ENCODE data around the gene GABBR1. TPM values are rescaled to one million over a fixed set of nuclear protein-coding genes. Genes with fewer than 3 reads are reported as not detected.

Gene GABBR1
- total and polyA plus RNA-seq, 4 donors = 1.1 to 4.7 (median 1.4) TPM

DNA sequence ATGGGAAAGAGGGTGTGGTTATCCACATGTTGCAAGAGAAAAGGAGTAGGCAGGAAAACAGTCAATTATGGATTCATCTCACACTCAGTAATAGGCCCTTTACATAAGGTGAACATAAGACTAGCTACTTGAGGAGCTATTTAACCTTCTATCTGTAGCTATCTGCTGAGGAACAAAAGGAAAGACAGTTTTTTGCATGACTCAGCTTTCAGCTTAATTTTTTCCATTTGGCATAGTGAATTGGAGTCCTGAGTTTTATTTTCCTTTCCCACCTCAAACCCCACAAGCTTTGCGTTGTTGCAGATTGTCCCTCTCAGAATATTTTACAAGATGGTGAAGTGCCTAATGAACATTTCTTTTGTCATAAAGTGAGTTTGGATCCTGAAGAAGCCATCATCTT lies 105.9 kb downstream of the GABBR1 start:
- H3K9ac ChIP-seq (ENCODE audit: low read depth in 1 of 2, low read length in 2 of 2) = no peak overlapping the region
- H3K9me3 ChIP-seq (ENCODE audit: control insufficient read depth in 4 of 4, low read length in 3 of 4) = no peaks in the 10 kb centered on the region
- H3K4me3 ChIP-seq (ENCODE audit: low read depth in 1 of 3, low read length in 3 of 3) = no peak overlapping the region
- peaks cover 0 to 15% (median 4%) of the 10 kb centered on the region in 4 donors for H3K4me1 ChIP-seq (ENCODE audit: control insufficient read depth in 4 of 4, insufficient read depth in 4 of 4, low read length in 3 of 4)
- no peak overlapping the region for H3K27ac ChIP-seq (ENCODE audit: low read depth in 1 of 2, low read length in 2 of 2)
- H3K36me3 ChIP-seq (ENCODE audit: control insufficient read depth in 4 of 4, insufficient read depth in 3 of 4, low read depth in 1 of 4, low read length in 3 of 4) = no peaks in the 10 kb centered on the region
- TF ChIP-seq HNF4G (IDR thresholded peaks at IDR 0.05) (no peak), SP1 (IDR thresholded peaks at IDR 0.05) (no peak), FOXA2 (IDR thresholded peaks at IDR 0.05) (no peak), JUND (IDR thresholded peaks at IDR 0.05) (no peak), TAF1 (conservative IDR thresholded peaks at IDR 0.05) (no peak), GABPA (IDR thresholded peaks at IDR 0.05 in 1 of 2, conservative IDR thresholded peaks at IDR 0.05 in 1 of 2) (no peak), HNF4A (conservative IDR thresholded peaks at IDR 0.05) (no peak), FOXA1 (IDR thresholded peaks at IDR 0.05) (no peak), NR2F2 (IDR thresholded peaks at IDR 0.05) (no peak), RXRA (IDR thresholded peaks at IDR 0.05) (no peak), EGR1 (IDR thresholded peaks at IDR 0.05; ENCODE audit: low read depth in 2 of 2) (no peak), YY1 (IDR thresholded peaks at IDR 0.05) (no peak), RAD21 (IDR thresholded peaks at IDR 0.05) (no peak)
- TF ChIP-seq, protein P1, sequence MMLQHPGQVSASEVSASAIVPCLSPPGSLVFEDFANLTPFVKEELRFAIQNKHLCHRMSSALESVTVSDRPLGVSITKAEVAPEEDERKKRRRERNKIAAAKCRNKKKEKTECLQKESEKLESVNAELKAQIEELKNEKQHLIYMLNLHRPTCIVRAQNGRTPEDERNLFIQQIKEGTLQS (IDR thresholded peaks at IDR 0.05) = no peak
- TF ChIP-seq, protein P2, sequence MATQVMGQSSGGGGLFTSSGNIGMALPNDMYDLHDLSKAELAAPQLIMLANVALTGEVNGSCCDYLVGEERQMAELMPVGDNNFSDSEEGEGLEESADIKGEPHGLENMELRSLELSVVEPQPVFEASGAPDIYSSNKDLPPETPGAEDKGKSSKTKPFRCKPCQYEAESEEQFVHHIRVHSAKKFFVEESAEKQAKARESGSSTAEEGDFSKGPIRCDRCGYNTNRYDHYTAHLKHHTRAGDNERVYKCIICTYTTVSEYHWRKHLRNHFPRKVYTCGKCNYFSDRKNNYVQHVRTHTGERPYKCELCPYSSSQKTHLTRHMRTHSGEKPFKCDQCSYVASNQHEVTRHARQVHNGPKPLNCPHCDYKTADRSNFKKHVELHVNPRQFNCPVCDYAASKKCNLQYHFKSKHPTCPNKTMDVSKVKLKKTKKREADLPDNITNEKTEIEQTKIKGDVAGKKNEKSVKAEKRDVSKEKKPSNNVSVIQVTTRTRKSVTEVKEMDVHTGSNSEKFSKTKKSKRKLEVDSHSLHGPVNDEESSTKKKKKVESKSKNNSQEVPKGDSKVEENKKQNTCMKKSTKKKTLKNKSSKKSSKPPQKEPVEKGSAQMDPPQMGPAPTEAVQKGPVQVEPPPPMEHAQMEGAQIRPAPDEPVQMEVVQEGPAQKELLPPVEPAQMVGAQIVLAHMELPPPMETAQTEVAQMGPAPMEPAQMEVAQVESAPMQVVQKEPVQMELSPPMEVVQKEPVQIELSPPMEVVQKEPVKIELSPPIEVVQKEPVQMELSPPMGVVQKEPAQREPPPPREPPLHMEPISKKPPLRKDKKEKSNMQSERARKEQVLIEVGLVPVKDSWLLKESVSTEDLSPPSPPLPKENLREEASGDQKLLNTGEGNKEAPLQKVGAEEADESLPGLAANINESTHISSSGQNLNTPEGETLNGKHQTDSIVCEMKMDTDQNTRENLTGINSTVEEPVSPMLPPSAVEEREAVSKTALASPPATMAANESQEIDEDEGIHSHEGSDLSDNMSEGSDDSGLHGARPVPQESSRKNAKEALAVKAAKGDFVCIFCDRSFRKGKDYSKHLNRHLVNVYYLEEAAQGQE (IDR thresholded peaks at IDR 0.05) = no peak
- TF ChIP-seq, protein P3, sequence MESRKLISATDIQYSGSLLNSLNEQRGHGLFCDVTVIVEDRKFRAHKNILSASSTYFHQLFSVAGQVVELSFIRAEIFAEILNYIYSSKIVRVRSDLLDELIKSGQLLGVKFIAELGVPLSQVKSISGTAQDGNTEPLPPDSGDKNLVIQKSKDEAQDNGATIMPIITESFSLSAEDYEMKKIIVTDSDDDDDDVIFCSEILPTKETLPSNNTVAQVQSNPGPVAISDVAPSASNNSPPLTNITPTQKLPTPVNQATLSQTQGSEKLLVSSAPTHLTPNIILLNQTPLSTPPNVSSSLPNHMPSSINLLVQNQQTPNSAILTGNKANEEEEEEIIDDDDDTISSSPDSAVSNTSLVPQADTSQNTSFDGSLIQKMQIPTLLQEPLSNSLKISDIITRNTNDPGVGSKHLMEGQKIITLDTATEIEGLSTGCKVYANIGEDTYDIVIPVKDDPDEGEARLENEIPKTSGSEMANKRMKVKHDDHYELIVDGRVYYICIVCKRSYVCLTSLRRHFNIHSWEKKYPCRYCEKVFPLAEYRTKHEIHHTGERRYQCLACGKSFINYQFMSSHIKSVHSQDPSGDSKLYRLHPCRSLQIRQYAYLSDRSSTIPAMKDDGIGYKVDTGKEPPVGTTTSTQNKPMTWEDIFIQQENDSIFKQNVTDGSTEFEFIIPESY (IDR thresholded peaks at IDR 0.05) = no peak
- TF ChIP-seq, protein P4, sequence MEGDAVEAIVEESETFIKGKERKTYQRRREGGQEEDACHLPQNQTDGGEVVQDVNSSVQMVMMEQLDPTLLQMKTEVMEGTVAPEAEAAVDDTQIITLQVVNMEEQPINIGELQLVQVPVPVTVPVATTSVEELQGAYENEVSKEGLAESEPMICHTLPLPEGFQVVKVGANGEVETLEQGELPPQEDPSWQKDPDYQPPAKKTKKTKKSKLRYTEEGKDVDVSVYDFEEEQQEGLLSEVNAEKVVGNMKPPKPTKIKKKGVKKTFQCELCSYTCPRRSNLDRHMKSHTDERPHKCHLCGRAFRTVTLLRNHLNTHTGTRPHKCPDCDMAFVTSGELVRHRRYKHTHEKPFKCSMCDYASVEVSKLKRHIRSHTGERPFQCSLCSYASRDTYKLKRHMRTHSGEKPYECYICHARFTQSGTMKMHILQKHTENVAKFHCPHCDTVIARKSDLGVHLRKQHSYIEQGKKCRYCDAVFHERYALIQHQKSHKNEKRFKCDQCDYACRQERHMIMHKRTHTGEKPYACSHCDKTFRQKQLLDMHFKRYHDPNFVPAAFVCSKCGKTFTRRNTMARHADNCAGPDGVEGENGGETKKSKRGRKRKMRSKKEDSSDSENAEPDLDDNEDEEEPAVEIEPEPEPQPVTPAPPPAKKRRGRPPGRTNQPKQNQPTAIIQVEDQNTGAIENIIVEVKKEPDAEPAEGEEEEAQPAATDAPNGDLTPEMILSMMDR (IDR thresholded peaks at IDR 0.05; ENCODE audit: low read depth, low read length, missing input control) = no peak
- DNase-seq (ENCODE audit: low spot score) = no peak
- no peaks in the 10 kb centered on the region for H3K27me3 ChIP-seq (ENCODE audit: control insufficient read depth in 4 of 4, insufficient read depth in 4 of 4, low read length in 3 of 4)
- WGBS = 95% methylated on average over 1 of the region's 1 CpG

DNA sequence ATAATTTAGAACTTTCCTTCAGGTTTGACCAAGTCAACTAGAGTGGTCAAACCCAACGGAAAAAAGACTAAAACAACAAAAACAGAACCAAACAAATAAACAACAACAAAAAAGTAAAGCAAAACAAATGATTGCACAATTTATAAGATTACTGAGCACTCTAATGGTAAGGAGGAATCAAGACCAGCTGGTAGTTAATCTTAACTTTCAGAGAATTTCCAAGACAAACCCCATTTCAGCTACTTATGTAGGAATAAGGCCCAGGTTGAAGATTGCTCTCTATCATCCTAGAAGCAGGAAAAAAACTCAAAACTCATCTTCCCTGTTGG lies 107.7 kb downstream of the GABBR1 start:
- TF ChIP-seq, protein P1 (IDR thresholded peaks at IDR 0.05) = no peak
- TF ChIP-seq RAD21 (IDR thresholded peaks at IDR 0.05) (no peak), SP1 (IDR thresholded peaks at IDR 0.05) (no peak)
- WGBS = 0% methylated on average over 1 of the region's 1 CpG

More for the DNA sequence above, 107.7 kb downstream of the GABBR1 start:
- no peak overlapping the region for H3K4me3 ChIP-seq (ENCODE audit: low read depth in 1 of 3, low read length in 3 of 3)
- no peak for DNase-seq (ENCODE audit: low spot score)
- H3K36me3 ChIP-seq (ENCODE audit: control insufficient read depth in 4 of 4, insufficient read depth in 3 of 4, low read depth in 1 of 4, low read length in 3 of 4) = no peaks in the 10 kb centered on the region
- no peaks in the 10 kb centered on the region for H3K9me3 ChIP-seq (ENCODE audit: control insufficient read depth in 4 of 4, low read length in 3 of 4)
- no peaks in the 10 kb centered on the region for H3K27me3 ChIP-seq (ENCODE audit: control insufficient read depth in 4 of 4, insufficient read depth in 4 of 4, low read length in 3 of 4)
- no peak overlapping the region for H3K9ac ChIP-seq (ENCODE audit: low read depth in 1 of 2, low read length in 2 of 2)
- H3K4me1 ChIP-seq (ENCODE audit: control insufficient read depth in 4 of 4, insufficient read depth in 4 of 4, low read length in 3 of 4) = peaks cover 0 to 15% (median 4%) of the 10 kb centered on the region in 4 donors
- H3K27ac ChIP-seq (ENCODE audit: low read depth in 1 of 2, low read length in 2 of 2) = no peak overlapping the region
